A549 (cell line): ENCODE results near the gene NCF2. TPM values are rescaled to one million over a fixed set of nuclear protein-coding genes. Genes with fewer than 3 reads are reported as not detected.

ENCODE experiments used
- ATAC-seq, 2 experiments: fragments of 200-7000 bp in 1 of 2; fragments of >200 bp in 1 of 2; cut with Nextera tagmentation in 1 of 2; cut with Tn5 transposase in 1 of 2; 3 replicates each; pipeline versions ENCODE4 v1.8.0 to v1.9.1; 2018 to 2020; ENCODE audit warnings: mild to moderate bottlenecking in 1 of 2, moderate library complexity in 1 of 2
- CTCF ChIA-PET: fragments of 300-600 bp; sonication (Branson Sonifier 250); formaldehyde crosslinking; extraction: SDS; loops from one replicate; lab custom pipeline; 2021; ENCODE audit warnings: antibody characterized with exemption, inconsistent platforms; lab: Yijun Ruan, JAX
- POLR2A ChIA-PET: fragments of 350-600 bp; formaldehyde crosslinking; extraction: SDS; loops from one replicate; lab custom pipeline; 2021; ENCODE audit warnings: antibody characterized with exemption, inconsistent platforms; lab: Yijun Ruan, JAX
- DNase-seq, 2 experiments: peaks; one replicate each; pipeline versions ENCODE4 v3.0.0 to v3.0.0-alpha.2; 2011 to 2016; ENCODE audit warnings: low read depth in 1 of 2, low spot score in 1 of 2
- FAIRE-seq: peaks from 2 replicates; lab custom pipeline; 2011; peaks lifted over from hg19 to GRCh38; lab: Jason Lieb, UNC
- H3K27ac ChIP-seq, 2 experiments: fragments of >200 bp; sonication (Bioruptor Twin); formaldehyde crosslinking; 3 replicates each; pipeline ENCODE4 v1.5.1; 2016 to 2017
- H3K4me1 ChIP-seq: fragments of >200 bp; sonication (Bioruptor Twin); formaldehyde crosslinking; 3 replicates; pipeline ENCODE4 v1.6.1; 2016
- H3K4me2 ChIP-seq: fragments of >200 bp; sonication (Bioruptor Twin); formaldehyde crosslinking; 3 replicates; pipeline ENCODE4 v1.6.1; 2016
- H3K4me3 ChIP-seq: fragments of >200 bp; sonication (Bioruptor Twin); formaldehyde crosslinking; 3 replicates; pipeline ENCODE4 v1.5.1; 2016
- H3K9me3 ChIP-seq: fragments of >200 bp; sonication (Bioruptor Twin); formaldehyde crosslinking; 3 replicates; pipeline ENCODE4 v1.6.1; 2016
- CTCF ChIP-seq: fragments of >200 bp; sonication (Bioruptor Twin); formaldehyde crosslinking; IDR thresholded peaks from 3 replicates; pipeline ENCODE4 v1.5.1; 2016
- E2F6 ChIP-seq: IDR thresholded peaks from 2 replicates; pipeline ENCODE4 v1.6.1; 2012; ENCODE audit warnings: low read depth, borderline replicate concordance
- ELK1 ChIP-seq: fragments of 150-350 bp; IDR thresholded peaks from 2 replicates; pipeline ENCODE4 v1.6.1; 2014; ENCODE audit warnings: low read depth, mild to moderate bottlenecking, low read length
- ESRRA ChIP-seq: fragments of 150-350 bp; IDR thresholded peaks from 2 replicates; pipeline ENCODE4 v1.6.1; 2014; ENCODE audit warnings: mild to moderate bottlenecking, low read length, borderline replicate concordance
- FOSL2 ChIP-seq, 2 experiments: fragments of 450-650 bp in 1 of 2; fragments of >200 bp in 1 of 2; sonication (Bioruptor Twin) in 1 of 2; formaldehyde crosslinking; IDR thresholded peaks; 2 replicates each; pipeline versions ENCODE4 v1.5.0 to v1.6.1; 2016 to 2020; ENCODE audit warnings: mild to moderate bottlenecking in 1 of 2, moderate library complexity in 1 of 2
- FOXS1 ChIP-seq: fragments of 250-450 bp; sonication (Bioruptor Pico); IDR thresholded peaks from 2 replicates; pipeline ENCODE4 v1.5.0; 2020; ENCODE audit warnings: mild to moderate bottlenecking, moderate library complexity
- HEYL ChIP-seq: fragments of 250-450 bp; sonication (Bioruptor Pico); IDR thresholded peaks from 2 replicates; pipeline ENCODE4 v1.8.0; 2021; ENCODE audit warnings: mild to moderate bottlenecking, moderate library complexity
- HOXA7 ChIP-seq: fragments of 250-450 bp; sonication (Bioruptor Pico); IDR thresholded peaks from 2 replicates; pipeline ENCODE4 v1.5.0; 2020; ENCODE audit warnings: mild to moderate bottlenecking, moderate library complexity
- PBX3 ChIP-seq: IDR thresholded peaks from 2 replicates; pipeline ENCODE4 v1.6.1; 2012
- RNF2 ChIP-seq: fragments of 200-600 bp; sonication (generic); IDR thresholded peaks from 2 replicates; pipeline ENCODE4 v1.6.1; 2016; ENCODE audit warnings: low read depth, mild to moderate bottlenecking, antibody characterized with exemption, moderate library complexity, borderline replicate concordance
- SMC3 ChIP-seq: fragments of >200 bp; sonication (Bioruptor Twin); formaldehyde crosslinking; IDR thresholded peaks from 3 replicates; pipeline ENCODE4 v1.6.1; 2018; ENCODE audit warnings: inconsistent platforms
- SREBF2 ChIP-seq: fragments of 450-650 bp; IDR thresholded peaks from 2 replicates; pipeline ENCODE4 v1.6.1; 2014; ENCODE audit warnings: mild to moderate bottlenecking, moderate library complexity
- TFCP2L1 ChIP-seq: fragments of 250-450 bp; sonication (Bioruptor Pico); IDR thresholded peaks from 2 replicates; pipeline ENCODE4 v1.5.0; 2021; ENCODE audit warnings: mild to moderate bottlenecking
- TP53 ChIP-seq: fragments of 250-450 bp; sonication (Bioruptor Pico); IDR thresholded peaks from 2 replicates; pipeline ENCODE4 v1.5.0; 2021; ENCODE audit warnings: mild to moderate bottlenecking, moderate library complexity
- WGBS: methylation state at CpG from one replicate; pipeline ENCODE4 v1.1.6; 2017; ENCODE audit errors: missing lambda C conversion rate; 5-methylcytosine and 5-hydroxymethylcytosine counted together
- polyA plus RNA-seq, 4 experiments: library from polyadenylated mRNA; depleted of rRNA in 3 of 4; stranded (reverse); fragments of >200 nt; fragmentation: RNase III in 1 of 4; extraction: RNeasy Plus Mini Kit Qiagen cat#74134 plus additional on column Dnase treatment in 1 of 4; gene quantifications; 2 replicates in 3 of 4; 3 replicates in 1 of 4; pipeline ENCODE4 v1.2.3, GENCODE V29; 2011 to 2017

The NCF2 gene
- polyA plus RNA-seq, 2 of the 4 experiments (the other 2 are of a cell fraction), result 4.5 to 4.6 TPM

- CTCF ChIA-PET, result interaction anchor here (2.4 kb wide), 1 partner anchor 9 kb away, joined by 12 read pairs; no protein-coding TSS in a partner anchor
- H3K9me3 ChIP-seq, result no peaks in the 10 kb centered on the region
- POLR2A ChIA-PET, result no interaction called here
- 59% methylated on average over 4 of the region's 4 CpGs for WGBS
- H3K4me3 ChIP-seq, result no peak overlapping the region
- 0 out of 6 replicates have a peak overlapping the region, but pooled peaks of 1 of the 2 experiments have one; percentile 13 for H3K27ac ChIP-seq
- no peak for DNase-seq
- no peak for TF ChIP-seq TFCP2L1 (CRISPR knock-in tag)
- TF ChIP-seq FOXS1, result no peak
- ATAC-seq, result no peak
- no peak for FAIRE-seq
- H3K4me2 ChIP-seq, result no peak overlapping the region
- peaks cover 7% of the 10 kb centered on the region; the same call in 2 of the 3 replicates for H3K4me1 ChIP-seq
These were observed 400 bp downstream of the NCF2 start for GRCh38 chr1:183589874-183590243.

- H3K4me3 ChIP-seq, result no peak overlapping the region
- H3K4me1 ChIP-seq, result peaks cover 7% of the 10 kb centered on the region; the same call in 2 of the 3 replicates
- DNase-seq (no peak), FAIRE-seq (no peak), ATAC-seq (no peak)
- 78% methylated on average over 5 of the region's 5 CpGs for WGBS
- H3K4me2 ChIP-seq, result peak overlapping the region; percentile 15; the same call in 1 of the 3 replicates
- POLR2A ChIA-PET, result no interaction called here
- CTCF ChIA-PET, result interaction anchor here (1.3 to 2.4 kb wide), 2 partner anchors 9 to 21 kb away, joined by 3 to 12 read pairs; no protein-coding TSS in a partner anchor
- TF ChIP-seq ELK1, result no peak
- TF ChIP-seq FOSL2 (IDR thresholded peaks at IDR 0.05), result no peak
- TF ChIP-seq FOSL2 (CRISPR knock-in tag; IDR thresholded peaks at IDR 0.05), result no peak
- no peak for TF ChIP-seq SREBF2
- H3K27ac ChIP-seq, result no peak overlapping the region
- H3K9me3 ChIP-seq, result no peaks in the 10 kb centered on the region
These were observed 875 bp downstream of the NCF2 start for GRCh38 chr1:183589384-183589783.

GRCh38 chr1:183588827-183589226 is 1.4 kb downstream of the NCF2 start:
- POLR2A ChIA-PET, result no interaction called here
- Histone ChIP-seq H3K27ac (no peak overlapping the region), H3K4me3 (no peak overlapping the region), H3K4me1 (peaks cover 7% of the 10 kb centered on the region; the same call in 2 of the 3 replicates), H3K4me2 (peak overlapping the region; percentile 15; the same call in 1 of the 3 replicates), H3K9me3 (no peaks in the 10 kb centered on the region)
- DNase-seq (no peak), FAIRE-seq (no peak), ATAC-seq (peak in 1 of 2 experiments; percentile 43; a peak in 3 of 6 replicates)
- CTCF ChIA-PET, result interaction anchor here (1.3 to 2.4 kb wide), 2 partner anchors 8 to 21 kb away, joined by 3 to 12 read pairs; no protein-coding TSS in a partner anchor
- no peak for TF ChIP-seq E2F6
- TF ChIP-seq FOSL2 (IDR thresholded peaks at IDR 0.05), result no peak
- no peak for TF ChIP-seq FOSL2 (CRISPR knock-in tag; IDR thresholded peaks at IDR 0.05)
- no peak for TF ChIP-seq TP53 (CRISPR knock-in tag)
- no peak for TF ChIP-seq PBX3
- no peak for TF ChIP-seq CTCF
- no peak for TF ChIP-seq HOXA7
- no peak for TF ChIP-seq SMC3
- no peak for TF ChIP-seq ELK1
- no peak for TF ChIP-seq HEYL (CRISPR knock-in tag)
- TF ChIP-seq RNF2, result no peak
- no peak for TF ChIP-seq ESRRA
